Germinal center (tissue), 1 donor: ENCODE measurements around the gene MAP3K1.
A peak's percentile ranks its signal among the peaks of the same experiment; 100 is the strongest.

ENCODE experiments used
- DNase-seq: peaks from one replicate; pipeline ENCODE4 v3.0.0; 2012; ENCODE audit warnings: mixed read lengths, low spot score

The MAP3K1 gene

GRCh38 chr5:56849671-56850070 lies 34.3 kb downstream of the MAP3K1 start:
- no peak for DNase-seq

DNA sequence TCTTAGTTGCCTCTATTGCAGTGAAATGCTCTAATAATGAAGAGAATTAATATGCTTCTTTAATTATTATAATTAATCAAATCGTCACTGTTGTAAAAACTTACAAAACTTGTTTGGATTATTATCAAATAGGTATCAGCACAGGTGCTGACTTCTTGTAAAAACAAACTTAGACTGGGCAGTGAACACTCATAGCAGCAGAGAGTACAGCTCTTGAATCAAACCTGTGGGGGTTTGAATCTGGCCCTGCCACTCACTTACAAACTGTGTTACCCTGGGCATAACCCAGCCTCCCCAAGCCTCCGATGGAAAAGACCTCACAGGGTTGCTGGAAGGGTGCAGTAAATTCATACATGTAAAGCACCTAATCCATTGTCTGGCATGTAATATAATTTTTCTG lies 35.1 kb downstream of the MAP3K1 start:
- no peak for DNase-seq

- DNase-seq: no peak
Measured at GRCh38 chr5:56851258-56851941, 36.1 kb downstream of the MAP3K1 start.

- no peak for DNase-seq
Measured at GRCh38 chr5:56852228-56853000, 37.1 kb downstream of the MAP3K1 start.

DNA sequence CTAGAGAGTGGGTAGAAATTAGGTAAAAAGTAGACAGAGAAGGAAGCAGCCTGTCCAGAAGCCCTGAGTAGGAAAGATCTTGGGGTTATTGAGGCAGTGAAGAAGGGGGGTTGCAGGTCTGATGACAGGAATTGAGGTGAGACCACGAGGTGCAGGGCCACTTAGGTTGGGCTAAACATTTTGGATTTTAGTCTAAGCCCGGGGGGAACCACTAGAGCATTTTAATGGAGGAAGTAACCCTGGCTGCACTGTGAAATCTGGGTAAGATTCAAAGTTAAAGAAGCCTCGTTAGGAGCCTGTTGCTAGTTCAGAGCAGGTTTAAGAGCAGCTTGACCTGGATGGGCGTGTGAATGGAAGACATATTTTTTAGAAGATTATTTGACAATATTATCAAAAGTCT lies 38.3 kb downstream of the MAP3K1 start:
- DNase-seq: no peak

DNA sequence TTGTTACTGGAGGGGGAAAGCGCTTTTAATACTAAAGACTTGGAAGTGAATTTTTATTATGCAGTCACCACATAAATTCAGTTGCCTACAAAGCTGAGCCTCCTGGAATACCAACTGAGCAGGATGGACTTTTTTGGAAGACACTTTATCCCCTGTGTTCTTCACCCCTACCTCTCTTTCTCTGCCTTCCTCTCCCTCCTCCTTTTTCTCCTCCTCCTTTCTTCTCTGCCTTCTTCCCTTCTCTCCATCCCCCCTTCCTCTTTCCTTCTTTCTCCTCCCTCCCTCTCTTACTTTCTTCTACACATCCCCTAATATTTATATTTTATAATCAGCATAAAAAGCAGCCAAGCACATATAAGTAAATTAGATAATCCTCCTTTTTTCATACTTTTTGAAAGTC lies 39.6 kb downstream of the MAP3K1 start:
- no peak for DNase-seq

- no peak for DNase-seq
Measured at GRCh38 chr5:56856541-56857178, 41.3 kb downstream of the MAP3K1 start.

- no peak for DNase-seq
Measured at GRCh38 chr5:56858777-56859442, 43.6 kb downstream of the MAP3K1 start.

DNA sequence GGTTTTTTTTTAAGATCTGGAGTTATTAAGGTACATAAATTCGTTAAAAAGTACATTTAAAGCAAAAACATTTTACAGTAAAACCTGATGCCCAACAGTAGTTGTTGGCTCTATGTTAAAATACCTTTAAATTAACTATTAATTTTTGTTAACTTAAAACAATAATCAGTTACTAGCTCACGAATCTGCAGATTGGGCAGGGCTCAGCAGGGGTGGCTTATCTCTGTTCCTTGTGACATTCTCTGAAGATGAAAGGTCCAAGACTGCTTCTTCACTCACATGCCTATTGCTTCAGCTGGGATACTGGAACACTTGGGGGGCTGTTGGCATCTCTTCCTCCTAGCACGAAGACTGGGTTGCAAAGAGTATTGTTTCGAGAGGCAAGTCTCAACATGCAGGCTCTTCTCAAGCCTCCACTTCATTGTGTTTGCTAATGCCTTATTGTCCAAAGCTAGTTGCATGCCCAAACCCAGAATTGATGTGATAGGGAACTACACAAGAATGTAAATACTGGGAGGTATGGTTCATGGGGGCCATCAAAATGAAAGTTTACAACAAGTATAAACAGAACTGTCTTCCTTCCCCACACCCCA lies 46.6 kb downstream of the MAP3K1 start:
- no peak for DNase-seq

DNA sequence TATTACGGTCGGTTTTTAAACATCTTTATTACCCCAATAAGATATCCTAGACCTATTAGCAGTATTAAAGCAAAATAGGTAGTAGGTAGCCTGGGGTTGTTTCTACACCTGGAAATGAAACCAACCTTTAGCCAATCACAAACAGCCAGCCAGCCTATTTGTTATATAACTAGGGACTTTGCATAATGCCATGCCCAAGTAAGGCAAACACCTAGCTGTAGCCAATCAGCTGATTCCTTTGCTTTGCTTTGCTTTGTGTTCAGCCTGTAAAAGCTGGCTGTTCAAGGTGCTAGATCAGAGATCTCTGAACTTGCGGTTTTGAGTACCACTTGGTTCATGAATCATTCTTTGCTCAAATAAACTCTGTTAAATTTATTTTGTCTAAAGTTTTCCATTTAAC lies 47.6 kb downstream of the MAP3K1 start:
- no peak for DNase-seq

GRCh38 chr5:56871777-56872176 lies 56.4 kb downstream of the MAP3K1 start:
- peak; percentile 19 for DNase-seq

DNA sequence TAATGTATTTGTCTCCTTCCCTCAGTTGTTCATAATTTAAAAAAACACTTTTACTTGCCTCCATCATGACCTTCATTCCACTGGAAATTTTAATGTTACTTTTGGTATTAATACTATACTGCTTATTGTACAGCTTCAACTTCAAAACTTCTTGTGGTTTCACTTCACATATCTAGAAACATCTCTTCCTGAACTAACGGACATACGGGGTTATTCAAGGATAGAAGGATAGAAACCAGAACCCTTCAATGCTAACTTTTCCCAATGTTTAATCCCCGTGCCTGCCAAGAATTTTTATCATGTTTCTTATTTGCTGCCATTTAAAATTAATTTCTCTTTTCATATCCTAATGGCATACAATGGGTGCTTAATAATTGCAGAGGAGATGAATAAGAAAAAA lies 57.7 kb downstream of the MAP3K1 start:
- DNase-seq: no peak

- no peak for DNase-seq
Measured at GRCh38 chr5:56876327-56876726, 61.0 kb downstream of the MAP3K1 start.

- no peak for DNase-seq
Measured at GRCh38 chr5:56881571-56881970, 66.2 kb downstream of the MAP3K1 start.

GRCh38 chr5:56893251-56893951 lies 78.1 kb downstream of the MAP3K1 start:
- no peak for DNase-seq

- no peak for DNase-seq
Measured at GRCh38 chr5:56896763-56897162, 81.4 kb downstream of the MAP3K1 start.

DNA sequence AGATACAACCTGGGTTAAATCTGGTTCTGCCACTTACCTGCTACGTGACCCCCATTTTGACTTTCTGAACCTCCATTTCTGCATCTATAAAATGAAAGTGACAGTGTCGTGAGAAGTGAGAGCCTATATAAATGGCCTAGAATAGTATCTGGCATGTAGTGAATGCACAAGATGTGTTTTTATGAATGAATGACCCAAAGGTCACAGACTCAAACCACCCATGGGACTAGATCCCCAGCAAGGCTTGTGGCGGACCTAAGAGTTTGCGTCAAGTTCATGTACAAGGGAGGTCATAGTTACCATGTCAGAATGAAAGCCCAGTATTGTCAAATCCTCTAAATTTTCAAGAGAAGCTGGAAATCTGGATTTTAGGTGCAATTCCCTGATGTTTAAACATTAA lies 82.9 kb downstream of the MAP3K1 start:
- no peak for DNase-seq

DNA sequence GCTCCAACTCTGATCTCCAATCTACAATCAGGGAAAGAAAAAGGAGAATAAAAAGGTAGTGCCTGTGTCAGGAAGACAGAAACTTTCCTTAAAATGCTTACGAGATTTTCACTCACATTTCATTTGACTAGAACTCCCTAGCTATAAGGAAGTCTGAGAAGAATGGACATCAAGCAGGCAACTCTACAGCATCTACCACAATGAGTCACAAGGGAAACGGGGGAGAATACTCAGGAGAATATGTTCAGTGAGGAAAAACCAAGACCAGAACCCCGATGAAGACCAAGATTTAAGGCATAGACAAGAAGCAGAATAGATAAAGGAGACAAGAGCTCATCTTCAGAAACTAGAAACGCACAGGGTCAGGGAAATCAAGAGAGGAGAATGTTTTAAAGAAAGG lies 85.0 kb downstream of the MAP3K1 start:
- no peak for DNase-seq

DNA sequence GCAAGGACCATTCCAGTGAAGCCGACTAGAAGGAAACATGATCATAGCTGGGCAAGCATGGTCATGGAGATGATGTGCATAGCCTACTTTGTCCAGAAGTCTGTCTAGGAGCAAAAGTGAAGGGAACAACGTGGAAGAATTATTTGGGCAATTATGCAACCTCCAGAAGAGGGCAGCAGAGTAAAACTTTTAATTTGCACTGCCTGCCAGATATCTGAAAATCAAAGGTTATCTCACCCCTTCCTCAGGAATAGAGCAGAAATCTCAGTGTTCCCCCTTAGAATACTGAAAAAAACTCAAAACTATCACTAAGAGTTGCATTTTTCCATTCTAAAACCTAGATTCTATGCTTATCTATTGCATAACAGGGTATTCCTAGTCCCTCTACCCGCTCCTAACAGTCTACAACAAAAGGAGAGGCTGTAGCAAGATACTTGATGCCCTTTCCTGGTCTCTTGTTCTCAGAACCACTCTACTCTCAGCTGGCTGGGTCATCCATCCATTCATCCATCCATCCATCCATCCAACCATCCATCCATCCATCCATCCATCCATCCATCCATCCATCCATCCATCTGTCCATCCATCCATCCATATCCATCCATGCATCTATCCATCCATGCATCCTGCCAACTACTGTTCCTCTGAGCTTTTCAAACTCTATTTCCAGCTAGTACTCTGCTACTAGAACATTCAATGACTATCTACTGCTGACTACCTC lies 85.7 kb downstream of the MAP3K1 start:
- peak; percentile 45 for DNase-seq

DNA sequence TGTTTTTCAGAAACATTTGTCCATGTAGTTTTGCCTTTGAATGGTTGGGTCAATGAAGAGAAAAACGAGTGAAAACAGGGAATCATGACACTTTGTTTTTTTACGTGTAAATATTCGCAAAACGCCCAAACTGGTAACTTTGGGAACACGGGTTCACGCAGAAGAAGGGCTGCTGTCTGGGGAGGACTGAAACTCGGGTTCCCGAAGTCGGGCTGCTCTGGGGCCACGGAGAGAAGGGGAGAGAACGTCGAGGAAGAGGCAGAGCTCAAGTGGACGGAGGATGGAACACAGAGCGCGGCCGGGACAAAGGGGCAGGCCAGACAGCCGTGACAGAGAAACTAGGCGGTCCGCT lies 93.6 kb downstream of the MAP3K1 start:
- no peak for DNase-seq
